Fibroblast of gingiva (primary cell): Measurements from ENCODE around the gene ZNF76.

Experiments used
- DNase-seq: peaks from one replicate; pipeline ENCODE4 v3.0.0-alpha.2; 2011; ENCODE audit warnings: low read depth

Gene ZNF76

DNA sequence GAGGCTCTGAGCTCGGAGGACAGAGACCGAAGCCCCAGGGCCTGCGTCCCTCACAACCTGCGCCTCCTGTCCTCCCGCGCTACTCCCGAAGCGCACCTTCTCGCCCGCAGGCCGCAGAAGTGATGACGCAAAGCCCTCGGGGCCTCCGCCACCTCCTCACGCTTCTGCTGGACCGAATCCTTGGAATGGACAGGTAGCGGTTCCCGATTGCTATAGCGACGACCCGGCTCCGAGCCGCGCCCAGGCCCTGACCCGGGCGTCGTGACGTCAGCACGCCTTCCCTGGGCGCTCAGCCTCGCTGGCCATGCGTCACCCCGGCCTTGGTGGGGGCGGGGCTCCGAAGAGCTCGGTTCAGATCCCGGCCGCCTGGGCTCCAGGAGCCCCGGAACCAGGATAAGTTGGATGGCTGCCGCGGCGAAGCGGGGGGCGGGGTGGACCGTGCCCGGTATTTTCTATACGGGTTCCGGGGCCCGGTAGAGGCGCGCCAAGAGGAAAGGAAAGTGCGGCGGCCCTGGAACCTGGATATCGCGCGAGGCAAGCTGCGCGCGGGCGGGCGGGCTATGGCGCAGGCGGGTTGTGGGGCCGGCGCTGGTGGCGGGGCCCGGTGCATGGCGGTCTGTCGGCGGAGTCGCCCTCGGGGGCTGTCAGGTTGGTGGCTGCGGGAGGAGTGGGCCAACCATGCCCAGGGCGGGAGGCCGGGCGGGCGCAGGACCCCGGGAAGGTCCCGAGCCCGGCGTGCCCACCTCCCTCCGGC, at the start of gene ZNF76:
Gene ZNF76 (plus strand): TSS at position 542 of the 754 bp plus-strand sequence. CDS start 21,417 bp downstream, outside the sequence.
- peak; percentile 95 for DNase-seq

DNA sequence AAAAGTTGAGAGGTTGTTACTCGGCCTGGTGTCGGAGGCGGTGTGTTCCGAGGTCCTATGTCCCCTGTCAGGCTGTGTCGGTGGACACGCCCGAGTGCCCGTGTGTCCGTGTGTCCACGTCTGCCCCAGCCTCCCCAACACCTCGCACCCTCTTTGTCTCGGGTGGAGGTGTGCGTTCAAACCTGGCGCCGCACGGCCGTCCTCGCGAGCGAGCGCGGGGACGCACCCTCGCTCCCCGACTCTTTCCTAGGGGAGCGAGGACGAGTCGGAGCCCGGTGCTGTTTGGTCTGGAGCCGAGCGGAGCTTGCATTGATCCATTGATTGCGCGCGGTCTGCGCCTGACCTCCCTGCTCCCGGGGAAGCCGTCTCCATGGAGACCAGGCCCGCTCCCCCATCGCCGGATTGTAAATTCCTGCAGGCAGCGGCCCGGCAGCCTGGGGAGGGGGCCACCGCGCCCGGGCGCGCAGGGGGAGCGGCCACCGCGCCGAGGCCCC, 46.2 kb upstream of the ZNF76 start:
- DNase-seq: no peak

DNA sequence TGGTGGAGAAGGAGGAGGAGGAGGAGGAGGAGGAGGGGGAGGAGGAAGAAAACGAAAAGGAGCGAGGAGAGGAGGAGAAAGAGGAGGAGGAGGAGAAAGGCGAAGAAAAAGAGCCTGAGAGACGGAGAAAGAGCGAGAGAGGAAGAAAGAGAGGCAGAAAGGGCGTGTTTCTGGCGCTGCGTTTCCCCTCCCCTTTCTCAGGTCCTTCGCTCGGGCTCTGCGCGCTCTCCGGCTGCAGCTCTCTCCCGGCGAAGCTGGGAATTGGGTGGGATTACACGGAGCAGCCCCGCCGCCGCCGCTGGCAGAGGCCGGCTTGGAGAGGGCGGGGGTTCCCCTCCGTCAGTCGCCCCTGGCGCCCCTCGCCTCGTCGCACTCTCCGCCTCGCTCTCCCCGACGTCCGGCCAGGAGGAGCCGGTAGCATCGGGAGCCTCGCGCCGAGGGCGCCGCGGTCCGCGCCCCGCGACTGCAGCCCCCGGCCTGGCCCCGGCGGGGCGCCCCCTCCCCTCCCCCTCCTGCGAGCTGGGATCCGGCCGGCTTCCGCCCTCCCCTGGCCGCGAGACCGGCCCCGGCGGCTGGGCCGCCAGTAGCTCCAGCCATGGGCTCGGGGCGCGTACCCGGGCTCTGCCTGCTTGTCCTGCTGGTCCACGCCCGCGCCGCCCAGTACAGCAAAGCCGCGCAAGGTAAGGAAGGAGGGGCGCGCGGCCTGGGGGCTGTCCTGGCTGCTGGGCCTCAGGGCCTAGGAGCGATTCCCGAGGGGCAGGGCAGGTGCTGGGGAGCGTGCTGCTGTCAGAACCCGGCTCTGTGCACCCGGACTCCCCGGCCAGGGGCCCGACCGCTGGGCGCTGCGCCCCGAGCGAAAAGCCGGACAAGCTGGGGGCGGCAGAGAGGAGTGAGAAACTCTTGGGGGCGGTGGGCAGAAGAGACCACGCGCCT, 45.4 kb upstream of the ZNF76 start, which contains the start of gene SCUBE3:
Gene SCUBE3 (plus strand): TSS at position 133 of the 933 bp plus-strand sequence. CDS start 463 bp downstream, at position 596.
- DNase-seq: no peak

DNA sequence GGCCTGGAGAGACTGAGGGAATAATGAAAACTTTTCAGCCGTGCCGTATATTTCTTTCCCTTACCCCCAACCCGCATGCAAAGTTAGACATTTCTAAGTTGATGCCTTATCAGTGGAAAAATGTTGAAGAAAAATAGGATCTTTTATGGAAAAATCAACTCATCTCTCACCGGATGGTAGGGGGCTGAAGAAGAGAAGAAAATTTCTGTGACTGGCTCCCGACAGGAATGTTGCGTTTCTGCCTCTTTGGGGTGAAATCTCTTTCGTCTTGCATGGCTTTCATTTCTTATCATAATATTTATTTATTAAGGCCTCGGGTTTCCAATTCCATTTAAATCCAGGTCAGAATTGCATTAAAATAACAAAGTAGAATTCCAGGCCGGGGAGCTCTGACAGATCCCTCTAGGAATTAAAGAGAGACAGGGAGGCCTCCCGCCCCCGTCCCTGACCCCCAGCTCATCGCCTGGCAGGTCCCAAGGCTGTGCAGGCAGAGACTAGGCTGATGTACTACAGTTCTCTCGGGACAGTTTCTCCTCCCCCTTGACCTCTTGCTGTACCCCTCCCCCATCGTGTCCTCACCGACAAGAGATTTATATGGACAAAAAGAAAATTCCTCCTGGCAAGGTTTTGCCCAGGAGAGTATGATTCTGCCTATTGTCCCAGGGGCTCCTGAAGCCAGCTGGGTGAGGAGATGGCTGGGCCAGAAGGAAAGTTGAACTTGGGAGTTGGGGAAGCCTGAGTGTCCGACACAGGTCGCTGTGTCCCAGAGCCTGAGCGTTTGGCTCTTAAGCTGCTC, 44.5 kb upstream of the ZNF76 start:
- no peak for DNase-seq

- no peak for DNase-seq
Measured at GRCh38 chr6:35215665-35216411, 43.7 kb upstream of the ZNF76 start.

- DNase-seq: no peak
Measured at GRCh38 chr6:35216412-35216732, 43.2 kb upstream of the ZNF76 start.

- DNase-seq: no peak
Measured at GRCh38 chr6:35216851-35217811, 42.4 kb upstream of the ZNF76 start.

DNA sequence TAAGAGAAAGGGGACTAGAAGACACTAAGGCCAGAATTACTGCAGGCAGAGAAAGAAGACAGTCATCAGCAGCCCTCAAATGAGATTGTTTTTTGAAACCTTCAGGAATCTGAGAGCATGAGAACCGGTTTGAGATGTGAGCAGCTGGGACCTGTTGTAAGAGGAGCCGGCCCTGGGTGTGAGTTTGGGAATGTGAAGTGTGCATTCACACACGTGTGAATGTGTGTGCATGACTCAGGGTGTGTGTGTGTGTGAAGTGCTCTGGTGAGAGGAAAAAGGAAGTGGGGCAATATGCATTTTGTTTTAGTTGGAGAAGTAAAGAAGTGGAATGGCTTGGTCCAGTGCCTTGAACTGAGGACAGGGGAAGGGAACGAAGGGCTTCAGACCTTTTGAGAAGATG, 41.5 kb upstream of the ZNF76 start:
- DNase-seq: peak; percentile 16

GRCh38 chr6:35218456-35218855, 41.1 kb upstream of the ZNF76 start:
- no peak for DNase-seq

GRCh38 chr6:35219683-35220326, 39.7 kb upstream of the ZNF76 start:
- no peak for DNase-seq

- no peak for DNase-seq
Measured at GRCh38 chr6:35220711-35221110, 38.8 kb upstream of the ZNF76 start.

DNA sequence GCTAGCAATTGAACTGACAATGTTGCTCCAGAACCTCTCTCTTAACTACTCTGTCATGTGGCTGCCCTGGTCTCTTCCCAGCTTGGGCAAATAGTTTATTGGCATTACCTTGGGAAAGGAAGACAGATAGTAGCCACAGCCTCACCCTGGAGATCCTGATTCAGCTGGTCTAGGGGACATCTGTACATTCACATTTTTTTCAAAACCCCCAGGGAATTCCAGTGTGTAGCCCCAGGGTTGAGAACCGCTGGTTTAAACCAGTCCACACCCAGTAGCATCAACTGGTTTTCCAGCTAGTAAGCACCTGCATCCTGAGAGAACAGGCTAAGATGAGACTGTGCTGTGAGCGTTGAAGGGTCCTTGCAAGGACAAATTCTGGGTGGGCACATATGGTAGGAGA, 36.1 kb upstream of the ZNF76 start:
- DNase-seq: no peak

- no peak for DNase-seq
Measured at GRCh38 chr6:35224720-35225119, 34.8 kb upstream of the ZNF76 start.

GRCh38 chr6:35228481-35228880, 31.1 kb upstream of the ZNF76 start:
- DNase-seq: no peak

GRCh38 chr6:35229304-35229703, 30.2 kb upstream of the ZNF76 start:
- DNase-seq: no peak

DNA sequence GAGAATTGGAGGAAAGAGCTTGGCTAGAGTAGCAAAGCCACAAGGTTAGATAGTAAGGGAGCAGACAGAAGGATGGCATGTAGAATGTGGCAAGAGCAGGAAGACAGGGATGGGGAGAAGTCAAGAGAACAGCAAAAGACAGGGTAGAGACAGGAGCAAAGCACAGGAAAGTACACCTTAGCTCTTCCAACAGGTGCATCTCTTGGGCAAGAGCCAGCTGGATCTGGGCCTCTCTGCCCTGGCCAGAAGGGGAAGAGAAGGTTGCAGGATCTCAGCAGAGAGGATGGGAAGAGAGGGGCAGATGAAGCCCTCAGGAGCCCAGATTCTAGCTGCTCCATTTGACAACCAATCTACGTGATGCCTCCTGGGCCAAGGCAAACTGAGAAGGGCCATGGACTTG, 29.0 kb upstream of the ZNF76 start:
- DNase-seq: no peak

DNA sequence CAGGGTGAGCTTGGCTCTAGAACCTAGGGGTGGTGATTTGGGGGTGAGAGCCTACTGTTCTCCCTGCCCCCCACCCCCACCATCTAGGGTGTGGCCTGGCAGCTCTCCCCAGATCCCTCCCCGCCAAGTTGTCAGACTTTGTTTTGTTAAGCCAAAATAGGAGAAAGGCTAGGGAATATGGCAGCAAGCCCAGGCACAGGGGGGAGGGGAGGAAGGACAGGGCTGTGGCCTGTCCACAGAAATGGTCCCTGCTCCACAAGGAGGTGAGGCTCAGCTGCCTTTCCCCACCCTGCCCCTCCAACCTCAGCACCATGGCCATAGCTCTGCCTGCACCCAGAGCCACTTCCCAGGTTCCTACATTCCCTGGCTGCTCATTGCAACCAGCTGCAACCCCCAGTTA, 28.6 kb upstream of the ZNF76 start:
- no peak for DNase-seq

GRCh38 chr6:35231563-35231962, 28.0 kb upstream of the ZNF76 start:
- DNase-seq: no peak

DNA sequence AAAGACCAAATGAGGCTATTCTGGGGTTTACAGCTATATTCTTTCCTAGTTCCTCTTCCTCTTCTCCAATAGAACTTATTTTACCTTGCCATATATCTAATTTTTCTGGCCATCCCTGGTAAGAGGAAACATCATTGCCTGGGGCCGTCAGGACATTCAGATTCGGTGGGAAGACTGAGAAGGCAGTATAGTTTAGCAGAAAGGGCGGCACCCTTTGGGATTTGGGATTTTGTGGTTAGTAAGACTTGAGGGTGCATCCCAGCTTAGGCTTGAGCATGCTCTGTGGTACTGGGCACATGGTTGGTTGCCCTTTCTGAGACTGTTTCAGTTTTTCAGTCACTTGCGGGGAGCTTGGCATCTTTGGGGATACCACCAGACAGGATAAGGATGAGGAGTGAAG, 24.6 kb upstream of the ZNF76 start:
- no peak for DNase-seq

GRCh38 chr6:35236223-35236622, 23.3 kb upstream of the ZNF76 start:
- no peak for DNase-seq
